Tibial nerve (tissue), 4 donors: ENCODE results near the gene SHB. TPM values are rescaled to one million over a fixed set of nuclear protein-coding genes. Genes with fewer than 3 reads are reported as not detected.

ENCODE experiments used
- DNase-seq, 2 donors: peaks; one replicate each; pipeline ENCODE4 v3.0.0-alpha.2; 2019; ENCODE audit warnings: low spot score in 2 of 2
- H3K27ac ChIP-seq, 4 donors: fragments of 200-600 bp; sonication (generic) in 3 of 4; one replicate each; pipeline ENCODE4 v1.5.1; 2017 to 2019; ENCODE audit warnings: mild to moderate bottlenecking in 1 of 4
- H3K27me3 ChIP-seq, 2 donors: fragments of 200-600 bp; sonication (generic) in 1 of 2; one replicate each; pipeline versions ENCODE4 v1.5.1 to v1.6.0; 2017 to 2019
- H3K36me3 ChIP-seq, 3 donors: fragments of 200-600 bp; sonication (generic); one replicate each; pipeline ENCODE4 v1.5.1; 2018 to 2019
- H3K4me1 ChIP-seq, 4 donors: fragments of 200-600 bp; sonication (generic) in 3 of 4; one replicate each; pipeline ENCODE4 v1.5.1; 2017 to 2019
- H3K4me3 ChIP-seq, 4 donors: fragments of 200-600 bp; sonication (generic) in 3 of 4; one replicate each; pipeline ENCODE4 v1.5.1; 2017 to 2019; ENCODE audit warnings: mild to moderate bottlenecking in 1 of 4, moderate library complexity in 1 of 4
- H3K9me3 ChIP-seq, 4 donors: fragments of 200-600 bp; sonication (generic) in 3 of 4; one replicate each; pipeline ENCODE4 v1.5.1; 2017 to 2019
- CTCF ChIP-seq, 5 experiments: fragments of 200-600 bp in 3 of 5; fragments of 450-650 bp in 2 of 5; sonication (generic) in 3 of 5; IDR thresholded peaks; one replicate each; pipeline ENCODE4 v1.5.1; 2016 to 2019; ENCODE audit warnings: antibody characterized with exemption in 5 of 5, mild to moderate bottlenecking in 3 of 5, moderate library complexity in 2 of 5
- EP300 ChIP-seq, 2 donors: sonication (generic); formaldehyde crosslinking; IDR thresholded peaks; one replicate each; pipeline ENCODE4 v1.6.1; 2017; ENCODE audit warnings: antibody characterized with exemption in 2 of 2, mild to moderate bottlenecking in 1 of 2
- POLR2A ChIP-seq, 2 donors: fragments of 450-650 bp; IDR thresholded peaks; one replicate each; pipeline ENCODE4 v1.6.1; 2017; ENCODE audit warnings: antibody characterized with exemption in 2 of 2, mild to moderate bottlenecking in 2 of 2, moderate library complexity in 2 of 2
- WGBS, 2 donors: methylation state at CpG; one replicate each; pipeline ENCODE4 v1.1.5; 2018; 5-methylcytosine and 5-hydroxymethylcytosine counted together
- total RNA-seq, 4 donors: library from RNA; depleted of rRNA; stranded (reverse); fragments of >200 nt; gene quantifications; one replicate each; pipeline ENCODE4 v1.1.0, GENCODE V29; 2016

The SHB gene
- total RNA-seq, 4 donors from 2014 or later = 6.3 to 15.9 (median 11.6) TPM

- no peak overlapping the region for H3K27ac ChIP-seq
- 71 to 82% methylated on average over 11 of the region's 11 CpGs for WGBS, 2 donors
- peaks cover 0 to 6% (median 2%) of the 10 kb centered on the region in 4 donors for H3K4me1 ChIP-seq
- no peak for DNase-seq
- peaks cover 0 to 10% (median 0%) of the 10 kb centered on the region in 4 donors for H3K9me3 ChIP-seq
- peaks cover 0 to 3% (median 0%) of the 10 kb centered on the region in 3 donors for H3K36me3 ChIP-seq
- H3K4me3 ChIP-seq = no peak overlapping the region
- TF ChIP-seq EP300 (IDR thresholded peaks at IDR 0.05) = no peak
- TF ChIP-seq CTCF (IDR thresholded peaks at IDR 0.05) = no peak
- no peak for TF ChIP-seq POLR2A (IDR thresholded peaks at IDR 0.05)
- no peaks in the 10 kb centered on the region for H3K27me3 ChIP-seq
Observed at GRCh38 chr9:37929441-37929895, 139.6 kb downstream of the SHB start.

- TF ChIP-seq POLR2A (IDR thresholded peaks at IDR 0.05) = no peak
- no peak for TF ChIP-seq EP300 (IDR thresholded peaks at IDR 0.05)
- TF ChIP-seq CTCF (IDR thresholded peaks at IDR 0.05) = no peak
- Histone ChIP-seq H3K9me3 (peaks cover 0 to 10% (median 0%) of the 10 kb centered on the region in 4 donors), H3K36me3 (peaks cover 0 to 3% (median 0%) of the 10 kb centered on the region in 3 donors), H3K4me1 (peaks cover 0 to 6% (median 2%) of the 10 kb centered on the region in 4 donors), H3K27me3 (no peaks in the 10 kb centered on the region), H3K4me3 (no peak overlapping the region), H3K27ac (no peak overlapping the region)
- no peak for DNase-seq
- WGBS, 2 donors = 82 to 84% methylated on average over 15 to 20 of the region's 20 CpGs
Observed at GRCh38 chr9:37928552-37929430, 140.2 kb downstream of the SHB start.

GRCh38 chr9:37927601-37928551 lies 141.2 kb downstream of the SHB start:
- Histone ChIP-seq H3K9me3 (peaks cover 0 to 10% (median 0%) of the 10 kb centered on the region in 4 donors), H3K4me3 (no peak overlapping the region), H3K27ac (no peak overlapping the region), H3K27me3 (no peaks in the 10 kb centered on the region), H3K4me1 (peaks cover 0 to 6% (median 2%) of the 10 kb centered on the region in 4 donors), H3K36me3 (peaks cover 0 to 3% (median 0%) of the 10 kb centered on the region in 3 donors)
- 75 to 83% methylated on average over 13 of the region's 13 CpGs for WGBS, 2 donors
- TF ChIP-seq CTCF (IDR thresholded peaks at IDR 0.05) (no peak), EP300 (IDR thresholded peaks at IDR 0.05) (no peak), POLR2A (IDR thresholded peaks at IDR 0.05) (no peak)
- DNase-seq = no peak

GRCh38 chr9:37927132-37927531 lies 141.9 kb downstream of the SHB start:
- WGBS, 2 donors = 68 to 69% methylated on average over 9 of the region's 9 CpGs
- Histone ChIP-seq H3K36me3 (peaks cover 0 to 3% (median 0%) of the 10 kb centered on the region in 3 donors), H3K4me3 (no peak overlapping the region), H3K4me1 (peaks cover 0 to 6% (median 2%) of the 10 kb centered on the region in 4 donors), H3K27me3 (no peaks in the 10 kb centered on the region), H3K9me3 (peaks cover 0 to 10% (median 0%) of the 10 kb centered on the region in 4 donors), H3K27ac (no peak overlapping the region)
- no peak for TF ChIP-seq EP300 (IDR thresholded peaks at IDR 0.05)
- TF ChIP-seq CTCF (IDR thresholded peaks at IDR 0.05) = no peak
- no peak for DNase-seq
